Measurements from ENCODE around the gene SYNRG. TPM values are rescaled to one million over a fixed set of nuclear protein-coding genes. Genes with fewer than 3 reads are reported as not detected.

SYNRG gene
- total and polyA plus RNA-seq, 4 donors = 5.0 to 43.5 (median 20.1) TPM

DNA sequence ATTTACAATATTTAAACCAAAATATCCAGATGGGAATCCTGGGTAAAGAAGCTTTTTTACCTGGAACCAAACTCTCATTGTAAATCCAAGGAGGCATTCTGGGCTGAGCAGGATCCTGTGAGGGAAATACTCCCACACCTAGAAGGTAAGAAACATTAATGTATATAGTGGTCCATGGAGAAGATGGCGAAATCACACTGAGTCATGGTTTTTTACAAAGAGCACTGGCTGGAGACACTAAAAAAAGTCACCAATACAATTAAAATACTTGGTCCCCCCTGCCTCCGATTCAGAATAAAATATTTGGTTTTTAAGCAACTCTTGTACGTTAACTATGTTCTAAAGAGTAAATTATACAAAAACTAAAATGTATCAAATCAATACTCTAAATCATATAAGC, 32.9 kb downstream of the SYNRG start:
- Histone ChIP-seq H3K27ac (ENCODE audit: low read depth in 1 of 2, low read length in 2 of 2) (no peak overlapping the region), H3K4me1 (ENCODE audit: control insufficient read depth in 1 of 2, insufficient read depth in 2 of 2, low read length in 2 of 2) (no peaks in the 10 kb centered on the region), H3K9me3 (ENCODE audit: control insufficient read depth, low read length) (no peaks in the 10 kb centered on the region), H3K36me3 (ENCODE audit: control insufficient read depth in 1 of 2, insufficient read depth in 2 of 2, low read length in 1 of 2) (peaks cover 2 to 4% of the 10 kb centered on the region in 2 donors), H3K27me3 (ENCODE audit: control insufficient read depth in 1 of 2, insufficient read depth in 2 of 2, low read length in 1 of 2) (no peaks in the 10 kb centered on the region), H3K4me3 (ENCODE audit: low read length in 2 of 2) (no peak overlapping the region)
- WGBS, 2 donors = 93 to 96% methylated on average over 3 of the region's 3 CpGs
- intact Hi-C loops (cut with DNase I) = no loop called here
- DNase-seq (no peak), ATAC-seq (ENCODE audit: low FRiP score) (no peak)

DNA sequence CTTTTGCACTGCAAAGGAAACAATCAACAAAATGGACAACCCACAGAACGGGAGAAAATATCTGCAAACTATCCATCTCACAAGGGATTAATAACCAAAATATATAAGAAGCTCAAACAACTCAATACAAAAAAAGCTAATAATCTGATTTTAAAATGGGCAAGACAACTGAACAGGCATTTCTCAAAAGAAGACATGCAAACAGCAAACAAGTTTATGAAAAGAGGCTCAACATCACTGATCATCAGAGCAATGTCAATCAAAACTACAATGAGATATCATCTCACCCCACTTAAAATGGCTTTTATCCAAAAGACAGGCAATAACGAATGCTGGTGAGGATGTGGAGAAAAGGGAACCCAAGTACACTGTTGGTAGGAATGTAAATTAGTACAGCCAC, 34.8 kb downstream of the SYNRG start:
- no peak overlapping the region for H3K4me3 ChIP-seq (ENCODE audit: low read length in 2 of 2)
- H3K27me3 ChIP-seq (ENCODE audit: control insufficient read depth in 1 of 2, insufficient read depth in 2 of 2, low read length in 1 of 2) = no peaks in the 10 kb centered on the region
- peaks cover 4% of the 10 kb centered on the region in 2 donors for H3K36me3 ChIP-seq (ENCODE audit: control insufficient read depth in 1 of 2, insufficient read depth in 2 of 2, low read length in 1 of 2)
- H3K27ac ChIP-seq (ENCODE audit: low read depth in 1 of 2, low read length in 2 of 2) = no peak overlapping the region
- H3K9me3 ChIP-seq (ENCODE audit: control insufficient read depth, low read length) = no peaks in the 10 kb centered on the region
- 92 to 98% methylated on average over 2 of the region's 2 CpGs for WGBS, 2 donors
- no peaks in the 10 kb centered on the region for H3K4me1 ChIP-seq (ENCODE audit: control insufficient read depth in 1 of 2, insufficient read depth in 2 of 2, low read length in 2 of 2)
- DNase-seq (no peak), ATAC-seq (ENCODE audit: low FRiP score) (no peak)
- intact Hi-C loops (cut with DNase I) = no loop called here

GRCh38 chr17:37571674-37572073, 37.5 kb downstream of the SYNRG start:
- H3K9me3 ChIP-seq (ENCODE audit: control insufficient read depth, low read length) = no peaks in the 10 kb centered on the region
- DNase-seq (no peak), ATAC-seq (ENCODE audit: low FRiP score) (no peak)
- no peak overlapping the region for H3K4me3 ChIP-seq (ENCODE audit: low read length in 2 of 2)
- H3K36me3 ChIP-seq (ENCODE audit: control insufficient read depth in 1 of 2, insufficient read depth in 2 of 2, low read length in 1 of 2) = peaks cover 5 to 7% of the 10 kb centered on the region in 2 donors
- H3K27ac ChIP-seq (ENCODE audit: low read depth in 1 of 2, low read length in 2 of 2) = no peak overlapping the region
- no peaks in the 10 kb centered on the region for H3K4me1 ChIP-seq (ENCODE audit: control insufficient read depth in 1 of 2, insufficient read depth in 2 of 2, low read length in 2 of 2)
- WGBS, 2 donors = 85 to 89% methylated on average over 3 of the region's 3 CpGs
- intact Hi-C loops (cut with DNase I) = no loop called here
- H3K27me3 ChIP-seq (ENCODE audit: control insufficient read depth in 1 of 2, insufficient read depth in 2 of 2, low read length in 1 of 2) = no peaks in the 10 kb centered on the region

- 90 to 91% methylated on average over 8 of the region's 8 CpGs for WGBS, 2 donors
- Histone ChIP-seq H3K27me3 (ENCODE audit: control insufficient read depth in 1 of 2, insufficient read depth in 2 of 2, low read length in 1 of 2) (no peaks in the 10 kb centered on the region), H3K4me1 (ENCODE audit: control insufficient read depth in 1 of 2, insufficient read depth in 2 of 2, low read length in 2 of 2) (no peaks in the 10 kb centered on the region), H3K27ac (ENCODE audit: low read depth in 1 of 2, low read length in 2 of 2) (no peak overlapping the region), H3K36me3 (ENCODE audit: control insufficient read depth in 1 of 2, insufficient read depth in 2 of 2, low read length in 1 of 2) (peaks cover 5 to 7% of the 10 kb centered on the region in 2 donors), H3K4me3 (ENCODE audit: low read length in 2 of 2) (no peak overlapping the region), H3K9me3 (ENCODE audit: control insufficient read depth, low read length) (no peaks in the 10 kb centered on the region)
- DNase-seq (no peak), ATAC-seq (ENCODE audit: low FRiP score) (no peak)
- intact Hi-C loops (cut with DNase I) = no loop called here
Observed at GRCh38 chr17:37570527-37571093, 38.6 kb downstream of the SYNRG start.

DNA sequence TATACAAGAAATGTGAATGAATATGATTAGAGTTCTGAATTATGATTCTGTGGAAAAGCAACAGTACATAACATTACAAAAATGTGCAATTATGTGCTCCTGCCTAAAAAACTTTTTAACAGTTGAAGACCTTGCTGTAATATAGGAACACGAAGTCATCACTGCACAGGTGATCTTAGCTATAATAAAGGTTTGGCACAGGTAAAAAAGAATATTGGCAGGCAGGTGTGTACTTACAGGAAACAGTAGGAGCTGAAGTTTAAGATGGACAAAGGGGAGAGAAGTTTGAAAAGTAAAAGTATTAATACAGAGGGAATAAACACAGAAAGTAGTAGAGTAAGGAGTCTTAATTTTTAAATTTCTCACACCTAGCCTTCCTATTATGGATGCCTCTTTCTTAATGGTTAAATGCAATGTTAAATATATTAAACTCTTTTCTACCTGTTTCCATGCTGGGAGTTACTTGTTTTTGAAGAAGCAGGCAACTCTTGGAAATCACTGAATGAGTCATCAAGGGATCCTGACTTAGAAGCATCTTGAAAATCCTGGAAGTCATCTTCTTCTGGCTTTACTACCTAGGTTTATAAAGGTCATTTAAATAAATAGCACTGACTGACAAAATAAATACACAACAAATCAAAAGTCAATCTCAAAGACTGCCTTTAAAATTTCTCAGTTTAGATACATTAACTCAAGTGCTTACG, 40.7 kb downstream of the SYNRG start:
- Histone ChIP-seq H3K36me3 (ENCODE audit: control insufficient read depth in 1 of 2, insufficient read depth in 2 of 2, low read length in 1 of 2) (peaks cover 5 to 7% of the 10 kb centered on the region in 2 donors), H3K9me3 (ENCODE audit: control insufficient read depth, low read length) (no peaks in the 10 kb centered on the region), H3K4me3 (ENCODE audit: low read length in 2 of 2) (no peak overlapping the region), H3K27me3 (ENCODE audit: control insufficient read depth in 1 of 2, insufficient read depth in 2 of 2, low read length in 1 of 2) (no peaks in the 10 kb centered on the region), H3K27ac (ENCODE audit: low read depth in 1 of 2, low read length in 2 of 2) (no peak overlapping the region), H3K4me1 (ENCODE audit: control insufficient read depth in 1 of 2, insufficient read depth in 2 of 2, low read length in 2 of 2) (no peaks in the 10 kb centered on the region)
- intact Hi-C loops (cut with DNase I) = no loop called here
- DNase-seq (no peak), ATAC-seq (ENCODE audit: low FRiP score) (no peak)
- 89 to 95% methylated on average over 2 of the region's 2 CpGs for WGBS, 2 donors

GRCh38 chr17:37567538-37567937, 41.7 kb downstream of the SYNRG start:
- no peak for ATAC-seq (ENCODE audit: low FRiP score)
- WGBS, 2 donors = 89 to 90% methylated on average over 4 of the region's 4 CpGs

DNA sequence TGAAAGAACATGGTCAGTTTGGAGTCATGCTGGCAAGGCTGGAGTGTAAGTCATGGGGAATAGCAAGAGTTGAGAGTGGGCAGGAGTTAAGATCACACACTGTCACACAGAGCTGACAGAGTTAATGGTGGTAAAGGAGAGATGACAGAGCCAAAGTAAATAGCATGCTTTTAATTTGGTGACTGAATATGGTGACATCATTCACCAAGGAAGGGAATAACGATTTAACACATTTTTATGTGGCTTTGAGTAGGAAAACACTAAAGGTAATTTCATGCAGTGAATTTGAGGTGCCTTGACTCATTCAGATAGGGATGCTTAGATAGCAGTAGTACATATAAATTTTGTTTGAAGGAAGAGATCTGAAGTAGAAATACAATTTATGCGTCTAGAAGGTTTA, 42.1 kb downstream of the SYNRG start:
- H3K4me1 ChIP-seq (ENCODE audit: control insufficient read depth in 1 of 2, insufficient read depth in 2 of 2, low read length in 2 of 2) = no peaks in the 10 kb centered on the region
- no peak for ATAC-seq (ENCODE audit: low FRiP score)
- peaks cover 5 to 7% of the 10 kb centered on the region in 2 donors for H3K36me3 ChIP-seq (ENCODE audit: control insufficient read depth in 1 of 2, insufficient read depth in 2 of 2, low read length in 1 of 2)
- H3K4me3 ChIP-seq (ENCODE audit: low read length in 2 of 2) = no peak overlapping the region
- DNase-seq = no peak
- H3K9me3 ChIP-seq (ENCODE audit: control insufficient read depth, low read length) = no peaks in the 10 kb centered on the region
- no peaks in the 10 kb centered on the region for H3K27me3 ChIP-seq (ENCODE audit: control insufficient read depth in 1 of 2, insufficient read depth in 2 of 2, low read length in 1 of 2)
- WGBS, 2 donors = 39 to 44% methylated on average over 2 of the region's 2 CpGs
- intact Hi-C loops (cut with DNase I) = no loop called here
- no peak overlapping the region for H3K27ac ChIP-seq (ENCODE audit: low read depth in 1 of 2, low read length in 2 of 2)

More at GRCh38 chr17:37567538-37567937, 41.7 kb downstream of the SYNRG start:
- no peaks in the 10 kb centered on the region for H3K27me3 ChIP-seq (ENCODE audit: control insufficient read depth in 1 of 2, insufficient read depth in 2 of 2, low read length in 1 of 2)
- H3K4me3 ChIP-seq (ENCODE audit: low read length in 2 of 2) = no peak overlapping the region
- intact Hi-C loops (cut with DNase I) = no loop called here
- no peaks in the 10 kb centered on the region for H3K4me1 ChIP-seq (ENCODE audit: control insufficient read depth in 1 of 2, insufficient read depth in 2 of 2, low read length in 2 of 2)
- no peak for DNase-seq
- H3K36me3 ChIP-seq (ENCODE audit: control insufficient read depth in 1 of 2, insufficient read depth in 2 of 2, low read length in 1 of 2) = peaks cover 5 to 7% of the 10 kb centered on the region in 2 donors
- no peaks in the 10 kb centered on the region for H3K9me3 ChIP-seq (ENCODE audit: control insufficient read depth, low read length)
- H3K27ac ChIP-seq (ENCODE audit: low read depth in 1 of 2, low read length in 2 of 2) = no peak overlapping the region

GRCh38 chr17:37564252-37564651, 45.0 kb downstream of the SYNRG start:
- ATAC-seq (ENCODE audit: low FRiP score) (no peak), DNase-seq (no peak)
- no peaks in the 10 kb centered on the region for H3K9me3 ChIP-seq (ENCODE audit: control insufficient read depth, low read length)
- 92 to 93% methylated on average over 3 of the region's 3 CpGs for WGBS, 2 donors
- no peaks in the 10 kb centered on the region for H3K4me1 ChIP-seq (ENCODE audit: control insufficient read depth in 1 of 2, insufficient read depth in 2 of 2, low read length in 2 of 2)
- peaks cover 5% of the 10 kb centered on the region in 2 donors for H3K36me3 ChIP-seq (ENCODE audit: control insufficient read depth in 1 of 2, insufficient read depth in 2 of 2, low read length in 1 of 2)
- H3K27me3 ChIP-seq (ENCODE audit: control insufficient read depth in 1 of 2, insufficient read depth in 2 of 2, low read length in 1 of 2) = no peaks in the 10 kb centered on the region
- H3K27ac ChIP-seq (ENCODE audit: low read depth in 1 of 2, low read length in 2 of 2) = no peak overlapping the region
- H3K4me3 ChIP-seq (ENCODE audit: low read length in 2 of 2) = no peak overlapping the region
- intact Hi-C loops (cut with DNase I) = no loop called here

Data from aorta (tissue), 5 donors.